H9 (cell line): ENCODE measurements around the gene TGM5. TPM values are rescaled to one million over a fixed set of nuclear protein-coding genes. Genes with fewer than 3 reads are reported as not detected.
A peak's percentile ranks its signal among the peaks of the same experiment; 100 is the strongest.

Source experiments
- DNase-seq: peaks from one replicate; pipeline ENCODE4 v3.0.0-alpha.2; 2017
- H2AFZ ChIP-seq: one replicate; pipeline ENCODE4 v1.6.1; 2013; ENCODE audit warnings: mild to moderate bottlenecking, low read length, control low read depth, moderate library complexity
- H2AK5ac ChIP-seq: 2 replicates; pipeline ENCODE4 v1.6.1; 2013; ENCODE audit warnings: low read length, control low read depth, mixed read lengths; ENCODE audit not compliant: insufficient read length
- H2BK120ac ChIP-seq: one replicate; pipeline ENCODE4 v1.6.1; 2013; ENCODE audit warnings: low read depth, mild to moderate bottlenecking, low read length, control low read depth, inconsistent platforms; ENCODE audit not compliant: poor library complexity, severe bottlenecking
- H2BK12ac ChIP-seq: 2 replicates; pipeline ENCODE4 v1.6.1; 2013; ENCODE audit warnings: low read length, control low read depth, mixed read lengths, low read depth; ENCODE audit not compliant: insufficient read length
- H2BK15ac ChIP-seq: 2 replicates; pipeline ENCODE4 v1.6.1; 2013; ENCODE audit warnings: low read depth, low read length, control low read depth
- H2BK20ac ChIP-seq: one replicate; pipeline ENCODE4 v1.6.1; 2013; ENCODE audit warnings: low read depth, mild to moderate bottlenecking, low read length, control low read depth, inconsistent platforms; ENCODE audit not compliant: poor library complexity, severe bottlenecking
- H2BK5ac ChIP-seq: 2 replicates; pipeline ENCODE4 v1.6.1; 2013; ENCODE audit warnings: low read length, control low read depth, mixed read lengths; ENCODE audit not compliant: insufficient read length
- H3K14ac ChIP-seq: 2 replicates; pipeline ENCODE4 v1.6.1; 2013; ENCODE audit warnings: low read length, control low read depth; ENCODE audit not compliant: insufficient read depth
- H3K18ac ChIP-seq: 2 replicates; pipeline ENCODE4 v1.6.1; 2013; ENCODE audit warnings: low read depth, mild to moderate bottlenecking, mixed read lengths, low read length, control low read depth; ENCODE audit not compliant: insufficient read length
- H3K23ac ChIP-seq: 2 replicates; pipeline ENCODE4 v1.6.1; 2013; ENCODE audit warnings: low read length, control low read depth, mixed read lengths, low read depth; ENCODE audit not compliant: insufficient read length
- H3K23me2 ChIP-seq: 2 replicates; pipeline ENCODE4 v1.6.1; 2013; ENCODE audit warnings: low read depth, mild to moderate bottlenecking, mixed read lengths, low read length, control low read depth; ENCODE audit not compliant: insufficient read length, poor library complexity, severe bottlenecking
- H3K27ac ChIP-seq: 2 replicates; pipeline ENCODE4 v1.5.1; 2013; ENCODE audit warnings: low read length, control low read depth, mixed read lengths, low read depth; ENCODE audit not compliant: insufficient read length
- H3K27me3 ChIP-seq: 2 replicates; pipeline ENCODE4 v1.6.1; 2013; ENCODE audit warnings: low read length, control low read depth, inconsistent platforms; ENCODE audit not compliant: insufficient read depth
- H3K4ac ChIP-seq: 2 replicates; pipeline ENCODE4 v1.6.1; 2013; ENCODE audit warnings: low read depth, mild to moderate bottlenecking, control low read depth, inconsistent platforms, low read length, moderate library complexity
- H3K4me1 ChIP-seq: 2 replicates; pipeline ENCODE4 v1.6.1; 2013; ENCODE audit warnings: low read length, control low read depth, inconsistent platforms; ENCODE audit not compliant: insufficient read depth
- H3K4me2 ChIP-seq: 2 replicates; pipeline ENCODE4 v1.6.1; 2013; ENCODE audit warnings: low read length, control low read depth, mixed read lengths; ENCODE audit not compliant: insufficient read length, insufficient read depth
- H3K56ac ChIP-seq: 2 replicates; pipeline ENCODE4 v1.6.1; 2013; ENCODE audit warnings: low read depth, mild to moderate bottlenecking, mixed read lengths, low read length, control low read depth; ENCODE audit not compliant: insufficient read length
- H3K79me1 ChIP-seq: 2 replicates; pipeline ENCODE4 v1.6.1; 2013; ENCODE audit warnings: low read depth, mild to moderate bottlenecking, moderate library complexity, low read length, control low read depth, inconsistent platforms; ENCODE audit not compliant: insufficient read depth, poor library complexity, severe bottlenecking
- H3K79me2 ChIP-seq: 2 replicates; pipeline ENCODE4 v1.6.1; 2013; ENCODE audit warnings: low read length, control low read depth, inconsistent platforms; ENCODE audit not compliant: insufficient read depth
- H3K9ac ChIP-seq: 2 replicates; pipeline ENCODE4 v1.6.1; 2013; ENCODE audit warnings: low read length, control low read depth, mixed read lengths; ENCODE audit not compliant: insufficient read length; ENCODE audit errors: extremely low read depth
- H3K9me3 ChIP-seq: one replicate; pipeline ENCODE4 v1.6.1; 2013; ENCODE audit warnings: low read depth, low read length, inconsistent platforms; ENCODE audit not compliant: control insufficient read depth
- H3T11ph ChIP-seq: one replicate; pipeline ENCODE4 v1.6.1; 2013; ENCODE audit warnings: mild to moderate bottlenecking, low read length, control low read depth, inconsistent platforms
- H4K20me1 ChIP-seq: one replicate; pipeline ENCODE4 v1.6.1; 2013; ENCODE audit not compliant: control insufficient read depth, insufficient read length, insufficient read depth
- H4K5ac ChIP-seq: 2 replicates; pipeline ENCODE4 v1.6.1; 2013; ENCODE audit warnings: low read depth, mild to moderate bottlenecking, mixed read lengths, low read length, control low read depth; ENCODE audit not compliant: insufficient read length
- H4K8ac ChIP-seq: replicated peaks from 2 replicates; pipeline ENCODE4 v1.6.1; 2013; ENCODE audit warnings: low read length, control low read depth, mixed read lengths, low read depth; ENCODE audit not compliant: insufficient read length
- H4K91ac ChIP-seq: 2 replicates; pipeline ENCODE4 v1.6.1; 2013; ENCODE audit warnings: low read depth, mild to moderate bottlenecking, moderate library complexity, mixed read lengths, low read length, control low read depth; ENCODE audit not compliant: insufficient read length
- H3K27ac Mint-ChIP-seq, 3 experiments: 2 replicates in 2 of 3; 3 replicates in 1 of 3; pipeline ENCODE4 v1.8.0; 2020 to 2021; ENCODE audit warnings: mixed read lengths in 3 of 3, mild to moderate bottlenecking in 1 of 3, moderate library complexity in 1 of 3
- H3K27me3 Mint-ChIP-seq: 2 replicates; pipeline ENCODE4 v1.8.0; 2021; ENCODE audit warnings: low read depth, mild to moderate bottlenecking, moderate library complexity, mixed read lengths
- H3K36me3 Mint-ChIP-seq, 3 experiments: 2 replicates in 2 of 3; 3 replicates in 1 of 3; pipeline ENCODE4 v1.8.0; 2020 to 2021; ENCODE audit warnings: low read depth in 3 of 3, mixed read lengths in 3 of 3; ENCODE audit not compliant: insufficient read depth in 1 of 3
- H3K4me1 Mint-ChIP-seq, 2 experiments: 2 replicates each; pipeline ENCODE4 v1.8.0; 2020; ENCODE audit warnings: mixed read lengths in 2 of 2
- H3K4me3 Mint-ChIP-seq, 2 experiments: 2 replicates in 1 of 2; 3 replicates in 1 of 2; pipeline ENCODE4 v1.8.0; 2020 to 2021; ENCODE audit warnings: mild to moderate bottlenecking in 2 of 2, mixed read lengths in 2 of 2, moderate library complexity in 1 of 2
- H3K9me3 Mint-ChIP-seq, 2 experiments: 2 replicates in 1 of 2; 3 replicates in 1 of 2; pipeline ENCODE4 v1.8.0; 2020; ENCODE audit warnings: mild to moderate bottlenecking in 2 of 2, mixed read lengths in 2 of 2, moderate library complexity in 1 of 2
- whole genome bisulfite sequencing: extraction: QIAGEN DNeasy Blood & Tissue Kit; methylation state at CpG from one replicate; pipeline ENCODE4 v1.1.7; 2013; ENCODE audit warnings: missing lambda C conversion rate, low lambda C conversion rate, mixed read lengths; ENCODE audit not compliant: insufficient read length; ENCODE audit errors: extremely low coverage; 5-methylcytosine and 5-hydroxymethylcytosine counted together
- total RNA-seq: library from RNA; stranded (reverse); gene quantifications from 2 replicates; pipeline ENCODE4 v1.2.1, GENCODE V29; 2021
- TF ChIP-seq, protein P1 (sequence below): fragments of 200-600 bp; sonication (generic); conservative IDR thresholded peaks from 3 replicates; pipeline ENCODE4 v1.8.0; 2021; ENCODE audit warnings: antibody characterized with exemption, mild to moderate bottlenecking

TGM5 gene
- total RNA-seq, 1 experiment from 2014 or later = not detected

GRCh38 chr15:43218908-43219706 lies 47.6 kb downstream of the TGM5 start:
- Histone ChIP-seq H4K91ac (no peak overlapping the region), H2BK5ac (no peak overlapping the region), H3K27me3 (no peaks in the 10 kb centered on the region), H3K79me1 (no peaks in the 10 kb centered on the region), H3K18ac (no peak overlapping the region), H3K9ac (no peak overlapping the region), H4K20me1 (no peaks in the 10 kb centered on the region), H2BK12ac (no peak overlapping the region), H3K79me2 (no peaks in the 10 kb centered on the region), H2BK120ac (peak overlapping the region; percentile 19), H2BK20ac (no peak overlapping the region), H3K14ac (no peak overlapping the region), H3K56ac (no peak overlapping the region), H3K4me2 (no peak overlapping the region), H2AK5ac (no peak overlapping the region), H3K4me1 (no peaks in the 10 kb centered on the region), H2AFZ (peak overlapping the region; percentile 87), H3K9me3 (no peaks in the 10 kb centered on the region), H4K8ac (no peak overlapping the region), H4K5ac (no peak overlapping the region), H3K4ac (no peak overlapping the region), H3K23ac (no peak overlapping the region), H3K27ac (no peak overlapping the region), H2BK15ac (no peak overlapping the region), H3T11ph (no peak overlapping the region), H3K23me2 (no peaks in the 10 kb centered on the region)
- TF ChIP-seq, protein P1, sequence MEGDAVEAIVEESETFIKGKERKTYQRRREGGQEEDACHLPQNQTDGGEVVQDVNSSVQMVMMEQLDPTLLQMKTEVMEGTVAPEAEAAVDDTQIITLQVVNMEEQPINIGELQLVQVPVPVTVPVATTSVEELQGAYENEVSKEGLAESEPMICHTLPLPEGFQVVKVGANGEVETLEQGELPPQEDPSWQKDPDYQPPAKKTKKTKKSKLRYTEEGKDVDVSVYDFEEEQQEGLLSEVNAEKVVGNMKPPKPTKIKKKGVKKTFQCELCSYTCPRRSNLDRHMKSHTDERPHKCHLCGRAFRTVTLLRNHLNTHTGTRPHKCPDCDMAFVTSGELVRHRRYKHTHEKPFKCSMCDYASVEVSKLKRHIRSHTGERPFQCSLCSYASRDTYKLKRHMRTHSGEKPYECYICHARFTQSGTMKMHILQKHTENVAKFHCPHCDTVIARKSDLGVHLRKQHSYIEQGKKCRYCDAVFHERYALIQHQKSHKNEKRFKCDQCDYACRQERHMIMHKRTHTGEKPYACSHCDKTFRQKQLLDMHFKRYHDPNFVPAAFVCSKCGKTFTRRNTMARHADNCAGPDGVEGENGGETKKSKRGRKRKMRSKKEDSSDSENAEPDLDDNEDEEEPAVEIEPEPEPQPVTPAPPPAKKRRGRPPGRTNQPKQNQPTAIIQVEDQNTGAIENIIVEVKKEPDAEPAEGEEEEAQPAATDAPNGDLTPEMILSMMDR = peak; percentile 77
- peak; percentile 86 for DNase-seq
- Mint-ChIP-seq H3K4me3 (no peak overlapping the region), H3K36me3 (no peaks in the 10 kb centered on the region), H3K27ac (no peak overlapping the region), H3K4me1 (peaks cover 7 to 12% of the 10 kb centered on the region in 2 experiments), H3K9me3 (no peaks in the 10 kb centered on the region), H3K27me3 (peaks cover 1% of the 10 kb centered on the region; the same call in 1 of the 2 replicates)
- WGBS = no CpG with 5 or more reads among the region's 13 CpGs
